GM21723 (cell line): Measurements from ENCODE around the gene IFITM2.

Source experiments
- ATAC-seq: cut with Tn5 transposase; IDR thresholded peaks from one replicate; pipeline ENCODE4 v1.9.1; 2021; ENCODE audit warnings: mild to moderate bottlenecking, moderate library complexity; ENCODE audit not compliant: unreplicated experiment

IFITM2 gene

GRCh38 chr11:292211-293121 lies 15.2 kb upstream of the IFITM2 start:
- ATAC-seq, result no peak

DNA sequence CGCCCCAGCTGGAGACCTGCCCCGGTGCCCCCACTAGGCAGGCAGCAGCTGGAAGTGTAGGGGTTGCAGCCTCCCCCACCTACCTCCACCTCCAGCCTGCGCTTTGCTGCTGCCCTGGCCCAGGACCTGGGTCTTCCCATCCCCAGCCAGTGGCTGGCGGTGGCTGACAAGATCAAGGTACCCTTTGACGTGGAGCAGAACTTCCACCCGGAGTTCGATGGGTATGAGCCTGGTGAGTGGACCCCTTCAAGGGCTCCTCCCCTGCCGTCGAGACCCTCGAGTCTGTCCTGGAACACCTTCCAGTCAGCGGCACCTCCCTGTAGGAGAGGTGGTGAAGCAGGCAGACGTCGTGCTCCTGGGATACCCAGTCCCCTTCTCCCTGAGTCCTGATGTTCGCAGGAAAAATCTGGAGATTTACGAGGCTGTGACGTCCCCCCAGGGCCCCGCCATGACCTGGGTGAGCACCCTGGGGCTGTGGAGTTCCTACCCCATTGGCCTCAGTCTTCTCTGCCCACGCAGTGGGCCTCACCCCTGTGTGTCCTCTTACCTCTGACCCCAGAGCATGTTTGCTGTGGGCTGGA lies 14.3 kb upstream of the IFITM2 start:
- ATAC-seq, result no peak

- ATAC-seq, result no peak
These were observed 13.6 kb upstream of the IFITM2 start for GRCh38 chr11:293852-294661.

DNA sequence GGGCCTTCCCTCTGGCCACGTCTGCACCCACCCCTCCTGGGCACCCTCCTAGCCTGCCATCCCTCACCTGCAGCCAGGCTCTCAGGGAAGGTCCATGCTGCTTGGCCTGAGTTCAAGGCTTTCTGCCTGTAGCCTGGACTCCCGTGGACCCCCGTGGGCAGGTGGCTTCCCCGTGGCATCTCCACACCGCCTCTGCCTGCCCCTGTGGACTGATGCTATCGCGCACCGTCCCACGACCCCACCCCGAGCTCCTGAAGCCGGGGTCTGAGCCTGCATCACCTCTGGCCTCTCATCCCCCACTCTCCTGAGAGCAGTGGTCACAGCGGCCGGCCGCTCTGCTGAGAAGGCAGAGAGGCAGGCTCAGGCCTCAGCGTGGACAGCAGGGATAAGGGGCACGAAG lies 12.8 kb upstream of the IFITM2 start:
- no peak for ATAC-seq

GRCh38 chr11:295351-296170 lies 12.1 kb upstream of the IFITM2 start:
- ATAC-seq, result no peak

GRCh38 chr11:296171-297050 lies 11.2 kb upstream of the IFITM2 start:
- ATAC-seq, result no peak

DNA sequence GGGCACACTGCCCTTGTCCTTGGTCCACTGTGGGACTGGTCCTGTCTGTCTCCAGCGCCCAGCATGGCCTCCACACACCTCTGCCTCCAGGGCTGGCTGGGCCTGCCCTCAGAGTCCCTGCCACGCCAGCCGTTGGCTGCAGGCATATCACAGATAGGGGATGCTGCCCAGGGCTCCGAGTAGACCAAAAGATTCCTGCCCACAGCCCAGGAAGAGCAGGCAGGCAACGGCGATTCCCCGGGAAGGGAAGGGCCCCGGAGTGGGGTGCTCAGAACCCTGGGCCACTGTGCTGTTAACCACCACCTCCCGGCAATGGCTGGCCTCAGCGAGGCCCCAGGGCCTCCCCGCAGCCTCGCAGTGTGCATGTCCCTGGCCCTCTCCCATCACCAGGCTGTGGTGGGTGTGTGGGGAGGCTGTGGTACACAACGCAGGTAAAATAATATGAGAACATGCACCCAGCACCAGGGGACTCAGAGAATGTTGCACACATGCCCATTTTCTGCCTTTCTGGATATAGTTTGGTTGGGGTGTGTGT lies 10.5 kb upstream of the IFITM2 start:
- no peak for ATAC-seq

DNA sequence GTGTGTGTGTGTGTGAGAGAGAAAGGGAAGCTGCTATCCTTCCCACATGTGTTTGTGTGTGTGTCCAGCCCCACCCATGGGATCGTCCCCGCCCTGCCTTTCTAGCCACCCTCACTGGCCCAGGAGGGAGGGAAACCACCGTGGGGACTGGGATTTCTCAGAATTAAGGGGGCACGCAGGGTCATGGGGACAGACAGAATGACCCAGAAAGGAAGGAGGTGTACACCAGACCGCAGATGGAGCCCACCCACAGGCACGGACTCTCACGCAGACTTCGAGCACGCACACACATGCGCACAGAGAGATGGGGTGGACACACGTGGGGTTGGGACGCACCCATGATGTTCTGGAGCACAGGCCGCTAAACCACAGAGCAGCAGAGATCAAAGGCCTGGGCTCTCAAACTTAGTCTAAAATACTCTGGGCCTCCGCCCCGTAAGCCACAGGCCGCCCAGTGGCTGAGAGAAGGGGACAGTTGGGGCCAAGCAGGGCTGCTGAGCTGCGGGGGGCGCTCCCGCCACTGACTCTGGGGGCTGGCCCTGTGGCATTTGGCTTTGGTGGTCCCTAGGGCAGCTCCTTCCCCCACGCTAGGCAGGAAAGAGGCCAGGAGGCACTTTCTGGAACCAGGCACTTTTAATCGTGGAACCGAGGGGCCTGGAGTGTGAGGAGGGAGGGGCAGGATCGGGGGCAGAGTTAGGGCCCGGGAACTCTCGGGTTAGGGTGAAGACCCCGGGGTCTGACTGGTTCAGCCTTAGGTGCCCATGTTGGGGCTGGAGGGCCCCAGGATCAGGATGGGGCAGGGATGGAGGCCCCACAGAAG lies 9.8 kb upstream of the IFITM2 start:
- no peak for ATAC-seq

DNA sequence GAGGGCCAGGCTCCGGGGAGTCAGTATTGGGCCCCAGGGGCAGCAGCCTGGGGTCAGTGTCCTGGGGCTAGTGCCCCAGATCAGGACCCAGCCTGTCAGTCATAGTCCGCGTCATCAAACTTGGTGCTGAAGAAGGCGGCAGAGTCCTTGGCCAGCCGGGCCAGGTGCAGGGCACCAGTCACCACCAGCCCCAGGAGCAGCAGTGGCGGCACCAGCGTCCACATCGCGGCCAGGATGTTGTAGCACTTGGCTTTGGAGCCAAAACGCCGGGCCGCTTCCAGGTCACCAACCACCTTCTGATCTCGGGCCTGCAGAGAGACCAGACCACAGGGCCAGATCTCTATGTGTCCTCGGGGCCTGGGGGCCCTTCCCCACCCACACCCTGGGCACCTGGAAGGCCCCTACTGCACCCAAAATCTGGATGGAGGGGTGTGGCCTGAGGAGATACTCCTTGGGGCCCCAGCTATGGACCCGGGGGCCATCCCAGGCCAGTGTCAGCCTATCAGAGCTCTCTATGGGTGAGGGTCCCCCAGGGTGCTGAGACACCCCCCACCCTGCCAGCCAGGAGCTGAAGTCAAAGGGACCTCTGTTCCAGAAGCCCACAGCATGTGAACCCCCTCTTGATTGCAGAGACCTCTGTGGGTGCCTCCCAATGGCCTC lies 9.1 kb upstream of the IFITM2 start:
- ATAC-seq, result no peak

GRCh38 chr11:299081-299891 lies 8.3 kb upstream of the IFITM2 start, which contains the start of gene IFITM5:
Gene IFITM5, minus strand, starts transcription at chr11:299526. Its CDS starts 36 bp downstream, at chr11:299490.
- no peak for ATAC-seq

- no peak for ATAC-seq
These were observed 7.5 kb upstream of the IFITM2 start for GRCh38 chr11:299951-300735.

GRCh38 chr11:303363-303762 lies 4.3 kb upstream of the IFITM2 start:
- no peak for ATAC-seq

DNA sequence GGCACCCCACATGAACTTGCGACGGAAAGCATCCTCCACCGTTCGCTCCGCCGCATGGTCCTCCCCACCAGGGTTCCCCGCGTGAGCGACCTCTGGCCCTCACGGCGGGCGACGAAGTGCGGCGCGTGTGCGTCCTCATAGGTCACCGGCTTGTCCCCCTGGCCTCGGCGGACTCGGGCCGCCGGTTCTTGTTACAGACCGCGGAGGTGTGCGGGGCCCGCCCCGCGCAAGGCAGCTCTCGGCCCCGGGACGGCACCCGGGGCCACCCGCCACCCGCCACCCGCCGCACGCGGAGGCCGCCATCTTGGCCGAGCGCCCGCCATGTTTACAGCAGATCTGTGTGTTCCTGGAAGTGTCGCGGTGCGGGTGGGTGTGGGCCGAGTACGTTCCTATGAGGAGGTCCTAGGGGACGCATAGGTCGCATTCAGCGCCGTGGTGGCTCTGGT lies 3.5 kb upstream of the IFITM2 start:
- ATAC-seq, result no peak

DNA sequence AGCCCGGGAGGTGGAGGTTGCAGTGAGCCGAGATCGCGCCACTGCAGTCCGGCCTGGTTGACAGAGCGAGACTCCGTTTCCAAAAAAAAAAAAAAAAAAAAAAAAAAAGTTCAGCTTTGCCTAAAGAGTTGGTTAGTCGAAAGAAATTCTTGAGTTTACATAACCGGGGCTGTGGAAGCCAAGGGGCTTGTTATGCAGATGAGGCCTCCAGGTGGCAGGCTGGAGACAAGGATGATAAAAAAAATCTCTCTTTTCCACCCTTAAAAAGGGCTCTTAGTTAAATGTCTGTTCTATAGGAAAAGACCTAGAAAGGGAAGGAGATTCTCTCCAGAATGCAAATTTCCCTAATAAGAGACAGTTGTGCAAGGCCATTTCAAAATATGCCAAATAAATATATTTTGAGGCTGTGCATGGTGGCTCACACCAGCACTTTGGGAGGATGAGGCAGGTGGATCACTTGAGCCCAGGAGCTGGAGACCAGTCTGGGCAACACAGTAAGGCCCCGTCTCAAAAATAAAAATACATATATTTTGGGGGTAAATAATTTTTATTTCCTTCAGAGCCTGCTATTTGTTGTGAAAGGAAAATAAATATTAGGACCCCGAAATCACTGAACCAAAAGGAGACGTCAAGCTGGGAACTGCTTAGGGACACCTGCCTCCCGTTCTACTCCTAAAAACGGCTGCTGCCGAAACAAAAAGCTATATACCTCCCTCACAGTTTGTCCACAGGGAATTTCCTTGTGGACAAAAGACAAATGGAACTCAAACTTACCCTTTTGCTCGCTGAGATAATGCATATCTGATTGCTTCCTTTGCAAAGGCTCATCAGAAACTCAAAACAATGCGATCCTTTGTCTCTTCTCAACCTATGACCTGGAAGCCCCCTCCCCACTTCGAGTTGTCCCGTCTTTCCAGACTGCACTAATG lies 2.4 kb upstream of the IFITM2 start:
- ATAC-seq, result no peak

DNA sequence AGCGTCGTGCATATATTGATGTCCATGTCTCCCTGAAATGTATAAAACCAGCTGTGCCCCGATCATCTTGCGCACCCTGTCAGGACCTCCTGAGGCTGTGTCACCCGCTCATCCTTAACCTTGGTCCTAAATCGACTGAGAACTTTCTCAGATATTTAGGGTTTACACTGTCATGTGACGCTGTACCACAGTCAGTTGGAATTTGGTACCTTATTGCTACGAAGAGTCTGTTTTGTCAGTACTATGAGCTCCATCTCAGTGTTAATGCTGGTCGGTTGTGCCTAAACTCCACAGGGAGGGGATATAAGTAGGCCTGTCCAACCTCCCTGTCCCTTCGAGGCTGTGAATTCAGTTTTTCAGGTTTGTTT lies 1.8 kb upstream of the IFITM2 start:
- no peak for ATAC-seq
